Epithelial cell of proximal tubule (primary cell): ENCODE data around the gene STON1. TPM values are rescaled to one million over a fixed set of nuclear protein-coding genes. Genes with fewer than 3 reads are reported as not detected.
"Not testable (repeated sequence)": the region's sequence is repeated elsewhere in the genome, so short reads cannot be mapped to it uniquely, and the experiment has no call there.

Experiments used
- DNase-seq: peaks from one replicate; pipeline ENCODE4 v3.0.0-alpha.2; 2011; ENCODE audit warnings: low read depth
- H3K4me3 ChIP-seq: 2 replicates; pipeline ENCODE4 v1.5.1; 2011; ENCODE audit warnings: low read depth, mild to moderate bottlenecking, low read length
- total RNA-seq: library from RNA; depleted of rRNA; stranded (reverse); fragments of >200 nt; gene quantifications from 2 replicates; pipeline ENCODE4 v1.2.3, GENCODE V29; 2015
- TF ChIP-seq, protein P1 (sequence below): conservative IDR thresholded peaks from 2 replicates; pipeline ENCODE4 v1.5.1; 2012; ENCODE audit warnings: low read depth, mild to moderate bottlenecking, low read length

Gene STON1
- total RNA-seq, 1 donor from 2014 or later: 2.0 TPM

DNA sequence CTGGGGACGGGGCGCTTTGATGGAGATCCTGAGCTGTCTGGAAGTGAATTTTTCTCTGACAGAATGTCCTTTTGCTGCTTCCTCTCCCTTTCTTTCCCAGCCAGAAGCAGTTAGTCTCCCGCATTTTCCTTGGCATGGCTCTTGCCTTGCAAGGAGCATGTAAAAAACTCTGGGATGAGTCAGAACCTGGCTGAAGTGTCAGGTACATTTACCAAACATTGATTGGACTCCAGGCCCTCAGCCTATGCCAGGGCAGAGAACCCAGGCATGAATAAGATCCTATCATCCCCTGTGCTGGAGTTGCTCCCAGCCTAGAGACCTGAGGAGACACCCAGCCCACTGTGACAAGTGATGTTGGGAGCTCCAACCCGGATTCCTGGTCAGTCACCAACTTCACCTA, 21.6 kb downstream of the STON1 start:
- TF ChIP-seq, protein P1, sequence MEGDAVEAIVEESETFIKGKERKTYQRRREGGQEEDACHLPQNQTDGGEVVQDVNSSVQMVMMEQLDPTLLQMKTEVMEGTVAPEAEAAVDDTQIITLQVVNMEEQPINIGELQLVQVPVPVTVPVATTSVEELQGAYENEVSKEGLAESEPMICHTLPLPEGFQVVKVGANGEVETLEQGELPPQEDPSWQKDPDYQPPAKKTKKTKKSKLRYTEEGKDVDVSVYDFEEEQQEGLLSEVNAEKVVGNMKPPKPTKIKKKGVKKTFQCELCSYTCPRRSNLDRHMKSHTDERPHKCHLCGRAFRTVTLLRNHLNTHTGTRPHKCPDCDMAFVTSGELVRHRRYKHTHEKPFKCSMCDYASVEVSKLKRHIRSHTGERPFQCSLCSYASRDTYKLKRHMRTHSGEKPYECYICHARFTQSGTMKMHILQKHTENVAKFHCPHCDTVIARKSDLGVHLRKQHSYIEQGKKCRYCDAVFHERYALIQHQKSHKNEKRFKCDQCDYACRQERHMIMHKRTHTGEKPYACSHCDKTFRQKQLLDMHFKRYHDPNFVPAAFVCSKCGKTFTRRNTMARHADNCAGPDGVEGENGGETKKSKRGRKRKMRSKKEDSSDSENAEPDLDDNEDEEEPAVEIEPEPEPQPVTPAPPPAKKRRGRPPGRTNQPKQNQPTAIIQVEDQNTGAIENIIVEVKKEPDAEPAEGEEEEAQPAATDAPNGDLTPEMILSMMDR: no peak
- no peak for DNase-seq
- no peak overlapping the region for H3K4me3 ChIP-seq

DNA sequence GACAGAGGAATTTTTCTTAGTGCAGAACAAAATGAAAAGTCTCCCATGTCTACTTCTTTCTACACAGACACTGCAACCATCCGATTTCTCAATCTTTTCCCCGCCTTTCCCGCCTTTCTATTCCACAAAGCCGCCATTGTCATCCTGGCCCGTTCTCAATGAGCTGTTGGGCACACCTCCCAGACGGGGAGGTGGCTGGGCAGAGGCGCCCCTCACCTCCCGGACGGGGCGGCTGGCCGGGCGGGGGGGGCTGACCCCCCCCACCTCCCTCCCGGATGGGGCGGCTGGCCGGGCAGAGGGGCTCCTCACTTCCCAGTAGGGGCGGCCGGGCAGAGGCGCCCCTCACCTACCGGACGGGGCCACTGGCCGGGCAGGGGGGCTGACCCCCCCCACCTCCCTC, 25.1 kb downstream of the STON1 start:
- not testable (repeated sequence) for H3K4me3 ChIP-seq, DNase-seq

DNA sequence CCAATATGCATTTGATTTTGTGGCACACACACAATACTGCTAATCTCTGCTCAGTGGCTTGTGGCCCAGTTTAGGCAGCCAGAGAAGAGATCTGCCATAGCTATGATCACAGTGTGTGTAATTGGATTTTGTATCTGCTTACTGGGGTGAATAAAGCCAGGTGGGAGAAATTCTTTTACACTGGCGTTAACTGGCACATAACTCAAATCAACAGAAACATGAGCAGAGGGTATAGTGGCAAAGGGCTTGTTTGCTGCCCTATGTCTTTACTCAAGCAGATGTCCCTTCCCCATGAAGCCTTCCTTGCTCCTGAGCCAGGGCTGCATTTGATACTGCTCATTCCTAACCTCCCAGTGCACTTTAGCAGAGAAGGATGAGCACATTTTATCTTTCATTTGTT, 28.5 kb downstream of the STON1 start:
- no peak overlapping the region for H3K4me3 ChIP-seq
- TF ChIP-seq, protein P1: no peak
- no peak for DNase-seq

DNA sequence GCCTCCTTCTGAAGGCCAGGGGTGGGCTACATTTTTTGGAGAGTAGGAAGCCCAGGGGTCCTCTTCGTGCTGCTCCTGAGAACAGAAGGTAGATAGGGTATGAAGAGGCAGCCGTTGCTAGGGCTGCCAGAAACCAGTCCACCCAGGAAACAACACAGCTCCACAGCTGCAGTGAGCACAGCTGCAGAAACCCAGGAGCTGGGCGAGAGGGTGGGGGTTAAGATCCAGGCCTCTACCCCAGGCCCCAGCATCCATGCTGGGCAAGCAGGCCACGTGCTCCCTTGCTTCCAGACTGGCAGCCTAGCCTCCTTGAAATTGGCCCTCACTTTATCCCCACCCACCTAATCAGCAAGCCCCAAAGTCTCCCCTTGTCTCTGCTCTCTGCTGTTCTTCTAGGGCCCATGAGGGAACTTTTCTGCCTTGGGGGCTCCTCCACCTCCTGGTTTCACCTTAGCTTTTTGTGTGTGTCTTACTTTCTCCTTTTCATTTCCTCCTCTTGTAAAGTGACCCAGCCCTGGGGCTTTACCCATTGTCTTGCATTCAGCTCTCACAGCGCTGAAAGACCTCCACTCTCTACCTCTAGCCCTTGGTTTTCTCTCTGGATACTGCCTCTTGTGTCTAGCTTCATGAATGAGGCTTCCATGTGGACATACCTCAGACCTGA, 30.7 kb downstream of the STON1 start:
- DNase-seq: no peak
- no peak overlapping the region for H3K4me3 ChIP-seq
- TF ChIP-seq, protein P1: no peak

DNA sequence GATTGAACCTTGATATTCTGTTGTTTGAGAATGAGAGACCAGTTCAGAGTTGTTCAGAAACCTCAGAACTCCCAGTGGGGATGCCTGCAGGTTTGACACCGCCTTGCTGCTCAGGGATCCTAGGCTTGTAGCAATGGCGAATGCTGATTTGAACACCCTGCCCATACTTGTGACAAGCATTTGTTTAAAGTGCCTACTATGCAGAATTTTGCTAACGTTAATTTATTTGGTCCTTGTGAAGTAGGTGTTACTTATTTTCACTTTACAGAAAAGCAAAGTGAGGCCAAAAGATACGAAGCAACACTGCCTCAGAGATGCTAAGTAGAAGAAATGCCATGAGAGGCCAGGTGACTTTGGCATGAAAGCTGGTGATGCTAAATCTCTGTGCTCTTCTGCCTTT, 32.3 kb downstream of the STON1 start:
- TF ChIP-seq, protein P1: no peak
- no peak overlapping the region for H3K4me3 ChIP-seq
- DNase-seq: no peak

DNA sequence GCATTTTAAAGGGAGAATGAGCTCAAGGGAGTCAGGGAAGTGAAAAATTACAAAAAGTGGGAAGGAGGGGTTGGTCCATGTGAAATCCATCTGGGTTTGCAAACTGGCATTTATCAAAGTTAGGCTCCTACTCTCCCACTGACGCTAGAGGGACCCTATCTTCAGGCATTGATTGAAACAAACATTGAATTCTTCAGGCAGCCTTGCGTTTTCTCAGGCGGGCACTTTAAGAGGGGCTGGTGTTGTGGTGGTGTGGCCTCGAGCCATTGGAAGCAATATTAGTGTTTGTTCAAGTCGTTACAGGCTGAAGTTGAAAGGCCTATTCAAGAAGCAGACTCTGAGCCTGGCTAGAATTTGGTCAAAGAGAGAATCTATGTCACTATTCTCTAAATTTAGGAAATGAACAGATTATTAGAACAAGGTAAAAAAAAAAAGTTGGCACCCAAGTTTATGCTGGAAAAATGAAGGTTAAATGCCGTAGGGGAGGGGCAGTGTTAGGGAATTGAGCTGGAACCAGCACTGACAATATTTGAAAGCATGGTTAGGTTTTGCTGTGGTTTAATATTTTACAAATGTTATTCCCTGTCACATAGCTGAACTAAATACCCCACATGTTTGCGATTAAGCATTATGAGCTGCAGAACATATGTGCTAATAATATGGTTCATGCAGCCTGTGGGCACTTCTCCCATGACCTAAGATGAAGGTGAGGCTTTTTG, 36.8 kb downstream of the STON1 start:
- TF ChIP-seq, protein P1: peak; percentile 63
- H3K4me3 ChIP-seq: peak overlapping the region; percentile 25
- DNase-seq: no peak

DNA sequence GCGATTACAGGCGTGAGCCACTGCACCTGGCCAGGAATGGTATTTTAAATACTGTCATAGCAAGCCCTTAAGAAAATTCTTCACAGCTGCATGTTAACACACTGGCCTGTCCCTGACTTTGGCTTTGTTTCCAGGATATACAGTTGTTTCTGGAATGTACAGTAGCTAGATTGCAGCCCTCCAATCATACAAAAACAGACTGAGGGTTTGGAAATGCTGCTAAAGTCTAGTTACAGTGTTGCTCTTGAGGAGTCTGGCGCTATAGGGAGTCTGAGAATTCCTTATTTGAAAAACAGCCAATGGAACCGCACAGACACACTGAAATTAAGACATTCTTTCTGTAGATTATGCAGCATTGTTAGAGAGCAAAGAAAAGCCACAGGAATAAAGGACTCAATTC, 37.7 kb downstream of the STON1 start:
- no peak for DNase-seq
- TF ChIP-seq, protein P1: no peak
- H3K4me3 ChIP-seq: no peak overlapping the region
